ENCODE results near the gene REG1B. TPM values are rescaled to one million over a fixed set of nuclear protein-coding genes. Genes with fewer than 3 reads are reported as not detected.

REG1B gene
- total RNA-seq, 1 donor from 2014 or later, result not detected

DNA sequence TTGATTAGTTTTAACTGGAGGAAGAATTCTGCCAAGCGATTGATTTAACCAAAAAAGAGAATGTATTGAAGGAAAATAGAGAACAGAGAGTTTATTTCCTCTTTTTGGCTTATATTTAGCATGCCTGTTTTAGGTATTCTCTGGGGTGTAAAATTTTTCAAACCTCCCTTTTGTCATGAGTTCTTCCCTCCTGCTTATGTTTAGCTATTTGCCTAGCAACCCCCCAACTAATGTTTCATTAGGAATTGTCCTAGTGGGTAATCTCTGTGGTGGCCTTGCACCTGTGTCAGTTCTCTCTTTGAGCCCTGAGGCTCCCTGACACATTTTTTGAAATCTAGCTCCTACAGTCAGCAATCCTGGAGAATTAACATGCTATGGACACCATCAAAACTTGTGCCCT lies 12.5 kb upstream of the REG1B start:
- TF ChIP-seq, protein P1, sequence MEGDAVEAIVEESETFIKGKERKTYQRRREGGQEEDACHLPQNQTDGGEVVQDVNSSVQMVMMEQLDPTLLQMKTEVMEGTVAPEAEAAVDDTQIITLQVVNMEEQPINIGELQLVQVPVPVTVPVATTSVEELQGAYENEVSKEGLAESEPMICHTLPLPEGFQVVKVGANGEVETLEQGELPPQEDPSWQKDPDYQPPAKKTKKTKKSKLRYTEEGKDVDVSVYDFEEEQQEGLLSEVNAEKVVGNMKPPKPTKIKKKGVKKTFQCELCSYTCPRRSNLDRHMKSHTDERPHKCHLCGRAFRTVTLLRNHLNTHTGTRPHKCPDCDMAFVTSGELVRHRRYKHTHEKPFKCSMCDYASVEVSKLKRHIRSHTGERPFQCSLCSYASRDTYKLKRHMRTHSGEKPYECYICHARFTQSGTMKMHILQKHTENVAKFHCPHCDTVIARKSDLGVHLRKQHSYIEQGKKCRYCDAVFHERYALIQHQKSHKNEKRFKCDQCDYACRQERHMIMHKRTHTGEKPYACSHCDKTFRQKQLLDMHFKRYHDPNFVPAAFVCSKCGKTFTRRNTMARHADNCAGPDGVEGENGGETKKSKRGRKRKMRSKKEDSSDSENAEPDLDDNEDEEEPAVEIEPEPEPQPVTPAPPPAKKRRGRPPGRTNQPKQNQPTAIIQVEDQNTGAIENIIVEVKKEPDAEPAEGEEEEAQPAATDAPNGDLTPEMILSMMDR (conservative IDR thresholded peaks at IDR 0.05), result no peak
- no peak for DNase-seq (ENCODE audit: low read depth, low spot score)
- Mint-ChIP-seq H3K36me3 (ENCODE audit: low read depth) (no peaks in the 10 kb centered on the region), H3K27me3 (ENCODE audit: low read depth) (no peaks in the 10 kb centered on the region), H3K4me1 (no peaks in the 10 kb centered on the region), H3K4me3 (no peak overlapping the region), H3K27ac (ENCODE audit: unreplicated experiment) (no peak overlapping the region), H3K9me3 (peaks cover 5% of the 10 kb centered on the region)

DNA sequence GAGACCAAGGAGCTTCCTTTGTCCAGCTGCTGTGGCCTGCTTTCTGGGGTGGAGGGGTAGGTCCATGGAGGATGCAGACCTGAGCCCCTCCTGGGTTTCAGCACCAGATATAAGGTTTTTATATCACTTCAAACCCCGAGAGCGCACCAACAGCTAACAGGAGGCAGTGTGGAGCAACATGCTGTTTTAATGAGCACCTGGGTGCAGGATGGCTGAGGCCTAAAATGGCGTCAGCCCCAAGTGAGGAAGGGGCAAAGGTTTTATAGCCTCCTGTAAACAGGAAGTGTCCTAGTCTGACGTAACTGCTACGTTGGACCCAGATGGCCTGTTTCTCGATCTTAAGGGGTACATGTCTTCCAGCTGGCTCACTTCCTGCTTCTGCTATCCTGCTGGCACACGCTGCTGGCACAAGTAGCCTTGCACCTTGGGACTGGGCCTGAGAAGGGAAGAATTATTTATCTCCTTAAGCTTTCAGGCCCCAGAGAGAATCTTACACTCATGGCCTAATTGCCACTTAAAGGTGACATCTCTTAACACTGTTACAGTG lies 11.4 kb upstream of the REG1B start:
- Mint-ChIP-seq H3K4me3 (no peak overlapping the region), H3K36me3 (ENCODE audit: low read depth) (no peaks in the 10 kb centered on the region), H3K9me3 (peaks cover 5% of the 10 kb centered on the region), H3K4me1 (no peaks in the 10 kb centered on the region), H3K27ac (ENCODE audit: unreplicated experiment) (no peak overlapping the region), H3K27me3 (ENCODE audit: low read depth) (no peaks in the 10 kb centered on the region)
- no peak for DNase-seq (ENCODE audit: low read depth, low spot score)
- TF ChIP-seq, protein P1 (conservative IDR thresholded peaks at IDR 0.05), result no peak

DNA sequence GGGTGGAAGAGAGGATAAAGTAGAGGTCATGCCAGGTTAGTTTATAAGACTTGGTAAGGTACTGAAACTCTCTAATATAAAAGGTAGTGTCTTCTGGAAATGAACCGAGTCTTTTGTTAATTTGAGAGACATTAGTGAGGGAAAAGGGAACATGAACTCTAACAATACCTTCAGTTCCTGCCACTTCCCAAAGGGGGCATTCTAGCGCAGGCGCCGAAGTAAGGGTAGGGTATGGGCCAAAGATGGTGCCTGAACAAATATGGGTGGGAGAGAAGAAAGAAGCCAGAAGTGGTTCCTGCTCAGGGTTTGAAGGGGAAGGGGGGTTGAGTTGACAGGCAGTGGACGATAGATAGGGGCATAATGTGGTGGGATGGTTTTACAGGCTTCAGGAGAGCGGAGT lies 10.1 kb upstream of the REG1B start:
- Mint-ChIP-seq H3K9me3 (peaks cover 5% of the 10 kb centered on the region), H3K36me3 (ENCODE audit: low read depth) (no peaks in the 10 kb centered on the region), H3K27me3 (ENCODE audit: low read depth) (no peaks in the 10 kb centered on the region), H3K4me3 (no peak overlapping the region), H3K27ac (ENCODE audit: unreplicated experiment) (no peak overlapping the region), H3K4me1 (no peaks in the 10 kb centered on the region)
- DNase-seq (ENCODE audit: low read depth, low spot score), result no peak
- TF ChIP-seq, protein P1 (conservative IDR thresholded peaks at IDR 0.05), result no peak

DNA sequence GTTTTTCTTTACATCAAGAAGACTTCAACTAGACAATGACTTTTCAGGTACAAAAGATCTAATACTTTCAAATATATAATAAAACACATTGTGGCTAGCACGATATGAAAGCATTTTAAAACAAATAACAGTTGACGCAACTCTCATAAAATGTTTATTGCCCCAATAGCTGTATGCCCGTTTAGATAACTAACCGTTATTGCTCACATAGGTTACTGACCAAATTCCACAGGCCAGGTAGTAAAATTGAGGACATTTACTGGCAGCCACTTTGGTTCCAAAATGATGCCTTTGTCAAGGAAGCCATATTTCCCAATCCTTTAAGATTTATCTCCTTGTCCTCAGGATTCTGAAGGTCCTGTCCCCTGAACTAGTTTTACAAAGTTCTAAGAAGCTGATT lies 2.9 kb upstream of the REG1B start:
- TF ChIP-seq, protein P1 (conservative IDR thresholded peaks at IDR 0.05), result no peak
- Mint-ChIP-seq H3K4me1 (no peaks in the 10 kb centered on the region), H3K4me3 (no peak overlapping the region), H3K36me3 (ENCODE audit: low read depth) (no peaks in the 10 kb centered on the region), H3K9me3 (no peaks in the 10 kb centered on the region), H3K27me3 (ENCODE audit: low read depth) (peaks cover 6% of the 10 kb centered on the region), H3K27ac (ENCODE audit: unreplicated experiment) (no peak overlapping the region)
- DNase-seq (ENCODE audit: low read depth, low spot score), result no peak

DNA sequence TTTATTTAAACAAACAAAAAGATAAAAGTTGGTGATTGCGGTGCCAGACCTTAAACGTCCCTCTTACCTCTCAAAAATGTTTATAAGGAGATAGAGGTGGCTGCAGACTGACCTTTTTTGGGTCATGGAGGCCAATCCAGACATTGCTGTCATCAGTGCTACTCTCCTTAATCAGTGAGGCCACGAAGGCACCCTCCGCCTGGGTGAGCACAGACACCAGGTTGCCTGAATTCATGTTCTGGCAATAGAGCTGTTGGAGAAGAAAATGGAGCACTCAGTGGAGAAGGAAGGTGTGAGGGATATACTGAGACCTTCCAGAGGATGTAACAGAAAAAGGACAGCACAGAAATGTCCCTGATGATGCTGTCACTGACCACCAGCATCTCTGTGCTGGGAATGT lies 1.5 kb downstream of the REG1B start:
- Mint-ChIP-seq H3K4me3 (no peak overlapping the region), H3K9me3 (no peaks in the 10 kb centered on the region), H3K4me1 (peaks cover 5% of the 10 kb centered on the region), H3K27me3 (ENCODE audit: low read depth) (peaks cover 6% of the 10 kb centered on the region), H3K36me3 (ENCODE audit: low read depth) (no peaks in the 10 kb centered on the region), H3K27ac (ENCODE audit: unreplicated experiment) (no peak overlapping the region)
- TF ChIP-seq, protein P1 (conservative IDR thresholded peaks at IDR 0.05), result no peak
- no peak for DNase-seq (ENCODE audit: low read depth, low spot score)

Data from neural crest cell (in vitro differentiated cells).